Stimulated activated naive CD8-positive, alpha-beta T cell treated with anti-CD3 and anti-CD28 coated beads, Interleukin-15, Interleukin-2, amounts not matched to agents 100 ng/mL and 50 ng/mL, for 24 hours (primary cell): ENCODE data around the gene STH.
"Not testable (repeated sequence)": the region's sequence is repeated elsewhere in the genome, so short reads cannot be mapped to it uniquely, and the experiment has no call there.

Experiments used
- H3K27ac Mint-ChIP-seq: one replicate; pipeline ENCODE4 v1.8.0; 2021; ENCODE audit warnings: mild to moderate bottlenecking, mixed read lengths
- H3K27me3 Mint-ChIP-seq: one replicate; pipeline ENCODE4 v1.8.0; 2021; ENCODE audit warnings: mixed read lengths
- H3K36me3 Mint-ChIP-seq: one replicate; pipeline ENCODE4 v1.8.0; 2021; ENCODE audit warnings: low read depth, mixed read lengths
- H3K4me1 Mint-ChIP-seq: one replicate; pipeline ENCODE4 v1.8.0; 2021; ENCODE audit warnings: low read depth, mixed read lengths
- H3K4me3 Mint-ChIP-seq: one replicate; pipeline ENCODE4 v1.8.0; 2021; ENCODE audit warnings: mild to moderate bottlenecking, mixed read lengths
- H3K9me3 Mint-ChIP-seq: one replicate; pipeline ENCODE4 v1.8.0; 2021; ENCODE audit warnings: mixed read lengths

The STH gene

GRCh38 chr17:46001390-46002310 is 2.6 kb downstream of the STH start:
- Mint-ChIP-seq H3K4me3 (no peak overlapping the region), H3K9me3 (no peaks in the 10 kb centered on the region), H3K27ac (no peak overlapping the region), H3K27me3 (peaks cover 4% of the 10 kb centered on the region), H3K36me3 (no peaks in the 10 kb centered on the region), H3K4me1 (peaks cover 4% of the 10 kb centered on the region)

DNA sequence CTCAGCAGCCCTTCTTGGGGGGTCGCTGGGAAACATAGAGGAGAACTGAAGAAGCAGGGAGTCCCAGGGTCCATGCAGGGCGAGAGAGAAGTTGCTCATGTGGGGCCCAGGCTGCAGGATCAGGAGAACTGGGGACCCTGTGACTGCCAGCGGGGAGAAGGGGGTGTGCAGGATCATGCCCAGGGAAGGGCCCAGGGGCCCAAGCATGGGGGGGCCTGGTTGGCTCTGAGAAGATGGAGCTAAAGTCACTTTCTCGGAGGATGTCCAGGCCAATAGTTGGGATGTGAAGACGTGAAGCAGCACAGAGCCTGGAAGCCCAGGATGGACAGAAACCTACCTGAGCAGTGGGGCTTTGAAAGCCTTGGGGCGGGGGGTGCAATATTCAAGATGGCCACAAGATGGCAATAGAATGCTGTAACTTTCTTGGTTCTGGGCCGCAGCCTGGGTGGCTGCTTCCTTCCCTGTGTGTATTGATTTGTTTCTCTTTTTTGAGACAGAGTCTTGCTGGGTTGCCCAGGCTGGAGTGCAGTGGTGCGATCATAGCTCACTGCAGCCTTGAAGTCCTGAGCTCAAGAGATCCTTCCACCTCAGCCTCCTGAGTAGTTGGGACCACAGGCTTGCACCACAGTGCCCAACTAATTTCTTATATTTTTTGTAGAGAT is 3.4 kb downstream of the STH start:
- peaks cover 4% of the 10 kb centered on the region for H3K27me3 Mint-ChIP-seq
- H3K9me3 Mint-ChIP-seq = no peaks in the 10 kb centered on the region
- H3K36me3 Mint-ChIP-seq = no peaks in the 10 kb centered on the region
- no peak overlapping the region for H3K4me3 Mint-ChIP-seq
- peaks cover 4% of the 10 kb centered on the region for H3K4me1 Mint-ChIP-seq
- no peak overlapping the region for H3K27ac Mint-ChIP-seq

GRCh38 chr17:46002973-46003316 is 3.9 kb downstream of the STH start:
- peaks cover 4% of the 10 kb centered on the region for H3K27me3 Mint-ChIP-seq
- H3K9me3 Mint-ChIP-seq = no peaks in the 10 kb centered on the region
- peaks cover 4% of the 10 kb centered on the region for H3K4me1 Mint-ChIP-seq

GRCh38 chr17:46003907-46004748 is 5.1 kb downstream of the STH start:
- Mint-ChIP-seq H3K4me3 (no peak overlapping the region), H3K4me1 (peaks cover 4% of the 10 kb centered on the region), H3K9me3 (no peaks in the 10 kb centered on the region), H3K27me3 (peaks cover 4% of the 10 kb centered on the region), H3K27ac (no peak overlapping the region), H3K36me3 (no peaks in the 10 kb centered on the region)

More at GRCh38 chr17:46002973-46003316, 3.9 kb downstream of the STH start:
- Mint-ChIP-seq H3K4me3 (no peak overlapping the region), H3K36me3 (no peaks in the 10 kb centered on the region), H3K27ac (no peak overlapping the region)

DNA sequence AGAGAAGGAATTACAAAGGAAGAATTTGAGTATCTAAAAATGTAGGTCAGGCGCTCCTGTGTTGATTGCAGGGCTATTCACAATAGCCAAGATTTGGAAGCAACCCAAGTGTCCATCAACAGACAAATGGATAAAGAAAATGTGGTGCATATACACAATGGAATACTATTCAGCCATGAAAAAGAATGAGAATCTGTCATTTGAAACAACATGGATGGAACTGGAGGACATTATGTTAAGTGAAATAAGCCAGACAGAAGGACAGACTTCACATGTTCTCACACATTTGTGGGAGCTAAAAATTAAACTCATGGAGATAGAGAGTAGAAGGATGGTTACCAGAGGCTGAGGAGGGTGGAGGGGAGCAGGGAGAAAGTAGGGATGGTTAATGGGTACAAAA is 7.0 kb downstream of the STH start:
- not testable (repeated sequence) for H3K27ac Mint-ChIP-seq, H3K27me3 Mint-ChIP-seq, H3K9me3 Mint-ChIP-seq, H3K4me3 Mint-ChIP-seq, H3K4me1 Mint-ChIP-seq, H3K36me3 Mint-ChIP-seq

- H3K36me3 Mint-ChIP-seq = no peaks in the 10 kb centered on the region
- H3K4me3 Mint-ChIP-seq = no peak overlapping the region
- H3K4me1 Mint-ChIP-seq = peaks cover 4% of the 10 kb centered on the region
- peaks cover 4% of the 10 kb centered on the region for H3K27me3 Mint-ChIP-seq
- H3K9me3 Mint-ChIP-seq = no peaks in the 10 kb centered on the region
- H3K27ac Mint-ChIP-seq = no peak overlapping the region
Observed at GRCh38 chr17:46007461-46007965, 8.5 kb downstream of the STH start.

DNA sequence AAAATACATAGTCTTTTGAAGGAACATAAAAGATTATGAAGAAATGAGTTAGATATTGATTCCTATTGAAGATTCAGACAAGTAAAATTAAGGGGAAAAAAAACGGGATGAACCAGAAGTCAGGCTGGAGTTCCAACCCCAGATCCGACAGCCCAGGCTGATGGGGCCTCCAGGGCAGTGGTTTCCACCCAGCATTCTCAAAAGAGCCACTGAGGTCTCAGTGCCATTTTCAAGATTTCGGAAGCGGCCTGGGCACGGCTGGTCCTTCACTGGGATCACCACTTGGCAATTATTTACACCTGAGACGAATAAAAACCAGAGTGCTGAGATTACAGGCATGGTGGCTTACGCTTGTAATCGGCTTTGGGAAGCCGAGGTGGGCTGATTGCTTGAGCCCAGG is 9.5 kb downstream of the STH start:
- Mint-ChIP-seq H3K27me3 (peaks cover 4% of the 10 kb centered on the region), H3K4me1 (no peaks in the 10 kb centered on the region), H3K9me3 (no peaks in the 10 kb centered on the region), H3K36me3 (no peaks in the 10 kb centered on the region), H3K27ac (no peak overlapping the region), H3K4me3 (no peak overlapping the region)

DNA sequence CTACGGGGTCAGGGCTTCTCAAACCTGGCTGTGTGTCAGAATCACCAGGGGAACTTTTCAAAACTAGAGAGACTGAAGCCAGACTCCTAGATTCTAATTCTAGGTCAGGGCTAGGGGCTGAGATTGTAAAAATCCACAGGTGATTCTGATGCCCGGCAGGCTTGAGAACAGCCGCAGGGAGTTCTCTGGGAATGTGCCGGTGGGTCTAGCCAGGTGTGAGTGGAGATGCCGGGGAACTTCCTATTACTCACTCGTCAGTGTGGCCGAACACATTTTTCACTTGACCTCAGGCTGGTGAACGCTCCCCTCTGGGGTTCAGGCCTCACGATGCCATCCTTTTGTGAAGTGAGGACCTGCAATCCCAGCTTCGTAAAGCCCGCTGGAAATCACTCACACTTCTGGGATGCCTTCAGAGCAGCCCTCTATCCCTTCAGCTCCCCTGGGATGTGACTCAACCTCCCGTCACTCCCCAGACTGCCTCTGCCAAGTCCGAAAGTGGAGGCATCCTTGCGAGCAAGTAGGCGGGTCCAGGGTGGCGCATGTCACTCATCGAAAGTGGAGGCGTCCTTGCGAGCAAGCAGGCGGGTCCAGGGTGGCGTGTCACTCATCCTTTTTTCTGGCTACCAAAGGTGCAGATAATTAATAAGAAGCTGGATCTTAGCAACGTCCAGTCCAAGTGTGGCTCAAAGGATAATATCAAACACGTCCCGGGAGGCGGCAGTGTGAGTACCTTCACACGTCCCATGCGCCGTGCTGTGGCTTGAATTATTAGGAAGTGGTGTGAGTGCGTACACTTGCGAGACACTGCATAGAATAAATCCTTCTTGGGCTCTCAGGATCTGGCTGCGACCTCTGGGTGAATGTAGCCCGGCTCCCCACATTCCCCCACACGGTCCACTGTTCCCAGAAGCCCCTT is 10.9 kb downstream of the STH start:
- Mint-ChIP-seq H3K9me3 (no peaks in the 10 kb centered on the region), H3K4me1 (no peaks in the 10 kb centered on the region), H3K36me3 (no peaks in the 10 kb centered on the region), H3K27ac (no peak overlapping the region), H3K4me3 (no peak overlapping the region), H3K27me3 (peaks cover 4% of the 10 kb centered on the region)

GRCh38 chr17:46010597-46011186 is 11.6 kb downstream of the STH start:
- Mint-ChIP-seq H3K27ac (no peak overlapping the region), H3K36me3 (no peaks in the 10 kb centered on the region), H3K4me3 (no peak overlapping the region), H3K4me1 (no peaks in the 10 kb centered on the region), H3K9me3 (no peaks in the 10 kb centered on the region), H3K27me3 (peaks cover 4% of the 10 kb centered on the region)

DNA sequence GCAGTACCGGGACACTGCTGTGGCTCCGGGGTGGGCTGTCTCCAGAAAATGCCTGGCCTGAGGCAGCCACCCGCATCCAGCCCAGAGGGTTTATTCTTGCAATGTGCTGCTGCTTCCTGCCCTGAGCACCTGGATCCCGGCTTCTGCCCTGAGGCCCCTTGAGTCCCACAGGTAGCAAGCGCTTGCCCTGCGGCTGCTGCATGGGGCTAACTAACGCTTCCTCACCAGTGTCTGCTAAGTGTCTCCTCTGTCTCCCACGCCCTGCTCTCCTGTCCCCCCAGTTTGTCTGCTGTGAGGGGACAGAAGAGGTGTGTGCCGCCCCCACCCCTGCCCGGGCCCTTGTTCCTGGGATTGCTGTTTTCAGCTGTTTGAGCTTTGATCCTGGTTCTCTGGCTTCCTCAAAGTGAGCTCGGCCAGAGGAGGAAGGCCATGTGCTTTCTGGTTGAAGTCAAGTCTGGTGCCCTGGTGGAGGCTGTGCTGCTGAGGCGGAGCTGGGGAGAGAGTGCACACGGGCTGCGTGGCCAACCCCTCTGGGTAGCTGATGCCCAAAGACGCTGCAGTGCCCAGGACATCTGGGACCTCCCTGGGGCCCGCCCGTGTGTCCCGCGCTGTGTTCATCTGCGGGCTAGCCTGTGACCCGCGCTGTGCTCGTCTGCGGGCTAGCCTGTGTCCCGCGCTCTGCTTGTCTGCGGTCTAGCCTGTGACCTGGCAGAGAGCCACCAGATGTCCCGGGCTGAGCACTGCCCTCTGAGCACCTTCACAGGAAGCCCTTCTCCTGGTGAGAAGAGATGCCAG is 12.9 kb downstream of the STH start:
- H3K36me3 Mint-ChIP-seq = no peaks in the 10 kb centered on the region
- H3K27ac Mint-ChIP-seq = no peak overlapping the region
- no peak overlapping the region for H3K4me3 Mint-ChIP-seq
- no peaks in the 10 kb centered on the region for H3K9me3 Mint-ChIP-seq
- no peaks in the 10 kb centered on the region for H3K4me1 Mint-ChIP-seq
- H3K27me3 Mint-ChIP-seq = no peaks in the 10 kb centered on the region

DNA sequence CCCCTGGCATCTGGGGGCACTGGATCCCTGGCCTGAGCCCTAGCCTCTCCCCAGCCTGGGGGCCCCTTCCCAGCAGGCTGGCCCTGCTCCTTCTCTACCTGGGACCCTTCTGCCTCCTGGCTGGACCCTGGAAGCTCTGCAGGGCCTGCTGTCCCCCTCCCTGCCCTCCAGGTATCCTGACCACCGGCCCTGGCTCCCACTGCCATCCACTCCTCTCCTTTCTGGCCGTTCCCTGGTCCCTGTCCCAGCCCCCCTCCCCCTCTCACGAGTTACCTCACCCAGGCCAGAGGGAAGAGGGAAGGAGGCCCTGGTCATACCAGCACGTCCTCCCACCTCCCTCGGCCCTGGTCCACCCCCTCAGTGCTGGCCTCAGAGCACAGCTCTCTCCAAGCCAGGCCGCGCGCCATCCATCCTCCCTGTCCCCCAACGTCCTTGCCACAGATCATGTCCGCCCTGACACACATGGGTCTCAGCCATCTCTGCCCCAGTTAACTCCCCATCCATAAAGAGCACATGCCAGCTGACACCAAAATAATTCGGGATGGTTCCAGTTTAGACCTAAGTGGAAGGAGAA is 13.5 kb downstream of the STH start:
- no peaks in the 10 kb centered on the region for H3K27me3 Mint-ChIP-seq
- no peak overlapping the region for H3K4me3 Mint-ChIP-seq
- no peaks in the 10 kb centered on the region for H3K9me3 Mint-ChIP-seq
- H3K27ac Mint-ChIP-seq = peak overlapping the region; percentile 24
- no peaks in the 10 kb centered on the region for H3K4me1 Mint-ChIP-seq
- H3K36me3 Mint-ChIP-seq = no peaks in the 10 kb centered on the region

- Mint-ChIP-seq H3K4me1 (no peaks in the 10 kb centered on the region), H3K27me3 (no peaks in the 10 kb centered on the region), H3K4me3 (no peak overlapping the region)
Observed at GRCh38 chr17:46013127-46013501, 14.1 kb downstream of the STH start.

More at GRCh38 chr17:46013127-46013501, 14.1 kb downstream of the STH start:
- Mint-ChIP-seq H3K9me3 (no peaks in the 10 kb centered on the region), H3K36me3 (no peaks in the 10 kb centered on the region), H3K27ac (peak overlapping the region; percentile 24)
